HepG2 (cell line): Measurements from ENCODE around the gene IL1RAPL1. TPM values are rescaled to one million over a fixed set of nuclear protein-coding genes. Genes with fewer than 3 reads are reported as not detected.

Source experiments
- ATAC-seq: fragments of 200-7000 bp; cut with Tn5 transposase; 3 replicates; pipeline ENCODE4 v1.9.1; 2020; ENCODE audit warnings: mild to moderate bottlenecking, moderate library complexity
- BruUV-seq: library from RNA; stranded (reverse); fragments of 400-500 nt; replicated peaks from 2 replicates; lab custom pipeline; 2021; lab: Mats Ljungman, UMichigan
- CTCF ChIA-PET: fragments of 300-600 bp; formaldehyde crosslinking; extraction: SDS; loops from one replicate; lab custom pipeline; 2021; ENCODE audit warnings: low total read pairs, inconsistent platforms, low intra/inter-chr PET ratio; lab: Yijun Ruan, JAX
- POLR2A ChIA-PET: fragments of 350-600 bp; sonication (Branson Sonifier 250); formaldehyde crosslinking; loops from one replicate; lab custom pipeline; 2020; ENCODE audit warnings: antibody characterized with exemption, inconsistent platforms; lab: Yijun Ruan, JAX
- DNase-seq: peaks from one replicate; pipeline ENCODE4 v3.0.0-alpha.2; 2015; ENCODE audit warnings: low spot score
- FAIRE-seq: peaks from 3 replicates; lab custom pipeline; 2011; peaks lifted over from hg19 to GRCh38; lab: Jason Lieb, UNC
- H2AFZ ChIP-seq: one replicate; pipeline ENCODE4 v1.6.1; 2011; ENCODE audit warnings: low read length, inconsistent platforms
- H3K27ac ChIP-seq: fragments of 300-600 bp; 3 replicates; pipeline ENCODE4 v1.8.0; 2011; ENCODE audit warnings: mixed run types, mild to moderate bottlenecking, mixed read lengths, low read length, inconsistent platforms; ENCODE audit not compliant: insufficient read depth; ENCODE audit errors: extremely low read length
- H3K27me3 ChIP-seq, 2 experiments: fragments of 200-600 bp in 1 of 2; 2 replicates in 1 of 2; 3 replicates in 1 of 2; pipeline versions ENCODE4 v1.6.0 to v1.8.0; 2011; ENCODE audit warnings: low read length in 2 of 2, mild to moderate bottlenecking in 2 of 2, moderate library complexity in 2 of 2, inconsistent platforms in 1 of 2; ENCODE audit not compliant: insufficient read depth in 2 of 2, control insufficient read depth in 1 of 2
- H3K36me3 ChIP-seq, 2 experiments: fragments of 200-600 bp in 1 of 2; replicated peaks in 1 of 2; 2 replicates in 1 of 2; 3 replicates in 1 of 2; pipeline versions ENCODE4 v1.5.1 to v1.8.0; 2011; ENCODE audit warnings: low read length in 2 of 2, inconsistent platforms in 1 of 2; ENCODE audit not compliant: insufficient read depth in 2 of 2, control insufficient read depth in 1 of 2
- H3K4me1 ChIP-seq: 2 replicates; pipeline ENCODE4 v1.5.1; 2012; ENCODE audit warnings: low read length, inconsistent platforms; ENCODE audit not compliant: insufficient read depth
- H3K4me2 ChIP-seq: 2 replicates; pipeline ENCODE4 v1.6.0; 2011; ENCODE audit warnings: low read depth, low read length, inconsistent platforms
- H3K4me3 ChIP-seq, 3 experiments: fragments of 200-600 bp in 1 of 3; sonication (generic), shearing (Covaris generic) in 1 of 3; replicated peaks in 1 of 3; 2 replicates each; pipeline ENCODE4 v1.5.1; 2011 to 2016; ENCODE audit warnings: low read length in 3 of 3, inconsistent platforms in 2 of 3, low read depth in 2 of 3, mild to moderate bottlenecking in 2 of 3, control low read depth in 1 of 3, mixed read lengths in 1 of 3; ENCODE audit not compliant: insufficient read depth in 1 of 3
- H3K79me2 ChIP-seq: one replicate; pipeline ENCODE4 v1.6.1; 2011; ENCODE audit warnings: low read length, inconsistent platforms; ENCODE audit not compliant: insufficient read depth
- H3K9ac ChIP-seq: 2 replicates; pipeline ENCODE4 v1.6.0; 2011; ENCODE audit warnings: mild to moderate bottlenecking, low read depth, low read length, inconsistent platforms; ENCODE audit not compliant: insufficient read depth
- H3K9me3 ChIP-seq: 2 replicates; pipeline ENCODE4 v1.5.1; 2012; ENCODE audit warnings: mild to moderate bottlenecking, low read length
- H4K20me1 ChIP-seq: 2 replicates; pipeline ENCODE4 v1.6.0; 2011; ENCODE audit warnings: inconsistent platforms, mild to moderate bottlenecking, low read length, moderate library complexity; ENCODE audit not compliant: insufficient read depth
- ARID4A ChIP-seq: sonication (generic); formaldehyde crosslinking; IDR thresholded peaks from 2 replicates; pipeline ENCODE4 v1.5.0; 2020; ENCODE audit warnings: mild to moderate bottlenecking, missing genetic modification reagents, borderline replicate concordance
- GABPA ChIP-seq, 2 experiments: IDR thresholded peaks; 2 replicates each; pipeline ENCODE4 v1.6.1; 2011 to 2016; ENCODE audit warnings: low read depth in 2 of 2, low read length in 1 of 2, missing biosample characterization in 1 of 2, missing genetic modification characterization in 1 of 2
- HNRNPLL ChIP-seq: fragments of 200-400 bp; formaldehyde crosslinking; IDR thresholded peaks from 2 replicates; pipeline ENCODE4 v1.6.1; 2017; ENCODE audit warnings: mild to moderate bottlenecking, low read depth, low read length; ENCODE audit not compliant: poor library complexity, severe bottlenecking
- NONO ChIP-seq, 2 experiments: fragments of 450-650 bp in 1 of 2; sonication (generic) in 1 of 2; formaldehyde crosslinking in 1 of 2; IDR thresholded peaks in 1 of 2; conservative IDR thresholded peaks in 1 of 2; 2 replicates each; pipeline versions ENCODE4 v1.6.1 to v1.8.0; 2017 to 2022; ENCODE audit warnings: mild to moderate bottlenecking in 1 of 2, missing genetic modification reagents in 1 of 2, moderate library complexity in 1 of 2
- STAG1 ChIP-seq: sonication (generic); formaldehyde crosslinking; IDR thresholded peaks from 2 replicates; pipeline ENCODE4 v1.4.0; 2020; ENCODE audit warnings: missing genetic modification reagents
- USF2 ChIP-seq, 2 experiments: sonication (generic) in 1 of 2; formaldehyde crosslinking in 1 of 2; IDR thresholded peaks; 2 replicates each; pipeline versions ENCODE4 v1.5.1 to v1.6.1; 2011 to 2020; ENCODE audit warnings: borderline replicate concordance in 1 of 2, low read depth in 1 of 2, low read length in 1 of 2, mild to moderate bottlenecking in 1 of 2, missing genetic modification reagents in 1 of 2, moderate library complexity in 1 of 2
- ZNF512 ChIP-seq: sonication (generic); formaldehyde crosslinking; IDR thresholded peaks from 2 replicates; pipeline ENCODE4 v1.4.0; 2020; ENCODE audit warnings: mild to moderate bottlenecking, missing genetic modification reagents
- ZSCAN22 ChIP-seq: sonication (generic); formaldehyde crosslinking; IDR thresholded peaks from 2 replicates; pipeline ENCODE4 v1.4.0; 2020; ENCODE audit warnings: mild to moderate bottlenecking, missing genetic modification reagents
- WGBS: methylation state at CpG from one replicate; pipeline ENCODE4 v1.1.6; 2017; ENCODE audit warnings: low lambda C conversion rate; 5-methylcytosine and 5-hydroxymethylcytosine counted together
- in situ Hi-C: cut with HindIII; loops from 2 replicates; pipeline ENCODE4 v1.10.0; 2017; ENCODE audit warnings: low pct_unique_long_range_greater_than_20kb; ENCODE audit not compliant: extremely low pct_ligation_motif_present
- intact Hi-C: fragments of 100-400 bp; cut with micrococcal nuclease; formaldehyde crosslinking; loops from one replicate; pipeline ENCODE4 v1.10.0; 2022; ENCODE audit not compliant: unreplicated experiment
- polyA plus RNA-seq, 8 experiments: library from polyadenylated mRNA; depleted of rRNA in 3 of 8; stranded (reverse) in 7 of 8; unstranded in 1 of 8; fragments of >200 nt; fragmentation: Illumina TruSeq in 4 of 8; extraction: Trizol in 4 of 8; gene quantifications; 2 replicates each; pipeline versions ENCODE4 v1.2.1 to v1.2.3, GENCODE V29; 2011 to 2016; ENCODE audit warnings: low read depth in 4 of 8, missing spikeins in 1 of 8, mixed read lengths in 1 of 8; ENCODE audit not compliant: insufficient read depth in 1 of 8
- total RNA-seq, 5 experiments: library from RNA; depleted of rRNA; stranded (reverse); fragments of >200 nt; fragmentation: Illumina TruSeq; extraction: Trizol; gene quantifications; 2 replicates each; pipeline ENCODE4 v1.2.3, GENCODE V29; 2016; ENCODE audit warnings: low read depth in 1 of 5

Gene IL1RAPL1
- total and polyA plus RNA-seq, 2 of the 13 experiments (the other 11 are each of a cell fraction or from before 2014, with no cell fraction given): 0.04 TPM; not detected in 1

GRCh38 chrX:29834764-29835163 lies 1247.5 kb downstream of the IL1RAPL1 start:
- Histone ChIP-seq H3K27ac (no peak overlapping the region), H3K79me2 (no peaks in the 10 kb centered on the region), H3K27me3 (no peaks in the 10 kb centered on the region), H3K4me2 (no peak overlapping the region), H3K9ac (no peak overlapping the region), H3K9me3 (no peaks in the 10 kb centered on the region), H3K4me3 (no peak overlapping the region), H3K4me1 (no peaks in the 10 kb centered on the region), H4K20me1 (no peaks in the 10 kb centered on the region), H2AFZ (no peak overlapping the region), H3K36me3 (no peaks in the 10 kb centered on the region)
- FAIRE-seq (no peak), DNase-seq (no peak), ATAC-seq (no peak)
- ChIA-PET POLR2A (no interaction called here), CTCF (no interaction called here)
- no TSS peak for BruUV-seq
- intact Hi-C loops: no loop called here
- in situ Hi-C loops: no loop called here
- TF ChIP-seq NONO (IDR thresholded peaks at IDR 0.05) (no peak), NONO (CRISPR knock-in tag; conservative IDR thresholded peaks at IDR 0.05) (no peak)

- Histone ChIP-seq H3K36me3 (no peaks in the 10 kb centered on the region), H3K9ac (no peak overlapping the region), H2AFZ (no peak overlapping the region), H3K27ac (no peak overlapping the region), H4K20me1 (no peaks in the 10 kb centered on the region), H3K9me3 (no peaks in the 10 kb centered on the region), H3K4me3 (no peak overlapping the region), H3K79me2 (no peaks in the 10 kb centered on the region), H3K4me2 (no peak overlapping the region), H3K4me1 (no peaks in the 10 kb centered on the region), H3K27me3 (no peaks in the 10 kb centered on the region)
- no peak for DNase-seq
- ChIA-PET POLR2A (no interaction called here), CTCF (no interaction called here)
- no peak for FAIRE-seq
- intact Hi-C loops (no loop called here), in situ Hi-C loops (no loop called here)
- BruUV-seq: no TSS peak
- WGBS: 0% methylated on average over 3 of the region's 3 CpGs
- ATAC-seq: no peak
- TF ChIP-seq USF2 (IDR thresholded peaks at IDR 0.05; ENCODE audit: low read depth, low read length) (no peak), USF2 (CRISPR knock-in tag; IDR thresholded peaks at IDR 0.05; ENCODE audit: borderline replicate concordance) (no peak), HNRNPLL (no peak), ARID4A (CRISPR knock-in tag) (no peak), STAG1 (no peak), ZSCAN22 (no peak), ZNF512 (no peak), GABPA (IDR thresholded peaks at IDR 0.05; ENCODE audit: low read depth, low read length) (no peak), GABPA (CRISPR knock-in tag; IDR thresholded peaks at IDR 0.05; ENCODE audit: low read depth) (no peak)
Measured at GRCh38 chrX:29841750-29842149, 1254.5 kb downstream of the IL1RAPL1 start.
